Activated T-cell treated with anti-CD3 and anti-CD28 coated beads for 1 hour (primary cell): ENCODE measurements around the gene RAB43.
"Not testable (repeated sequence)": the region's sequence is repeated elsewhere in the genome, so short reads cannot be mapped to it uniquely, and the experiment has no call there.

Experiments used
- DNase-seq: peaks from one replicate; pipeline ENCODE4 v3.0.0-alpha.2; 2020; ENCODE audit warnings: low read depth

Gene RAB43

GRCh38 chr3:129088312-129088711, 33.3 kb downstream of the RAB43 start:
- DNase-seq, result not testable (repeated sequence)

GRCh38 chr3:129087904-129088303, 33.7 kb downstream of the RAB43 start:
- DNase-seq, result not testable (repeated sequence)

- DNase-seq, result no peak
Measured at GRCh38 chr3:129087138-129087702, 34.4 kb downstream of the RAB43 start.

DNA sequence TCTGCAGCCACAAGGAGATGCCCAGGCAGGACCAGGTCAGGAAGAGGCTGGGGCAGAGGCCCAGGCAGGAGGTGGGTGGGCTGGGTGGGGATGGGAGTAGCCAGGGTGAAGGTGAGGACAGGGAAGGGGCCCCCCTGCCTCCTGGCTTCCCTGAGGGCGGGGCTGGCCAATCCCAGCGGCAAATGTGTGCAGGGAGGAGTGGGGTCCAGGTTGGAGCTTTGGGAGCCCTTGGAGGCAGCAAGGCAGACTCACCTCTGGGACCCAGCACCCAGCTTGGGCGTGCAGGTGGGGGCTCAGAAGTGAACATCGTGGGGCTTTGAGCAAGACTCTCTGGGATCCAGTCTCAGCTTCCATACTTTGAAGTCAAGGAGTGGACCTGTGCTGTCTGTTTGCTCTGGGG, 35.8 kb downstream of the RAB43 start:
- no peak for DNase-seq

DNA sequence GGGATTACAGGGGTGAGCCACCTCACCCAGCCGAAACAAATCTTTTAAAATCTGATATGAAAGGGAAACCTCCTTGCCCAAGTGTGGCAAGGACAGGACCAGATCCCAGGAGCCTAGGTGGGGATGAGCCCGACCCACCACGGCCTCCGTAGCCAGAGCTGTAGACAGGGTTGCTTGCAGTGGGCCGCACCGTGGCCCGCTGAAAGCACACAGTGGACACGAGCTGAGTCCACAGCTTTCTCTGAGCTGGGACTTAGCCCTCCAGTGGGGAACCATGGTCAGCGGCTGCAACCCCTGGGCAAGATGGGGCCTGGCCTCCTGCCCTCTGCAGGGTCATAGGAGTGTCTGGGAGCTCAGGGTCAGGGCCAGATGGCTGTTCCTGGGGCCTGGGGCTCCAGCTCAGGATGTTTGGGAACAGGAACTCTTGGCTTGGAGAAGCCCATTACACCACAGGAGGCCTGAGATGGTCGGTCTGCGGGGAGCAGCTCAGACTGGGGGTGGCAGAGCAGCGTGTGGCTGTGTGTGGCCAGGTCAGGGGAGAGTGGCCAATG, 36.4 kb downstream of the RAB43 start:
- no peak for DNase-seq

- no peak for DNase-seq
Measured at GRCh38 chr3:129084501-129084900, 37.1 kb downstream of the RAB43 start.

GRCh38 chr3:129082026-129082425, 39.6 kb downstream of the RAB43 start:
- no peak for DNase-seq

GRCh38 chr3:129081503-129081902, 40.1 kb downstream of the RAB43 start:
- DNase-seq, result no peak

GRCh38 chr3:129078510-129078909, 43.1 kb downstream of the RAB43 start:
- DNase-seq, result no peak

DNA sequence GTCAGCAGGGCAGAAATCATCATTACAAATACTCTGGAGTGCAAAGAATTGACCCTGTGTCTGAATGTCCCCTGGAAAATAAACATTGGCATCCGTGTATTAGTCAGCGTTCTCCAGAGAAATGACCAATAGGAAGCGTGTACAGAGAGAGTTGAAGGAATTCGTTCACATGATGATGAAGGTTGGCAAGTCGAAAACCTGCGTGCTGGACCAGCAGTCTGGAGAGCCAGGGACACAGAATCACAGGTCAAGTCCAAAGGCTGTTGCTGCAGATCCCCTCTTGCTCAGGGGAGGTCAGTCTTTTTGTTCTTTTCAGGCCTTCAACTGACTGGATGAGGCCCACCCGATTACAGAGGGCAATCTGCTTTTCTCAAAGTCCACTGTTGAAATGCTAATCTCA, 44.4 kb downstream of the RAB43 start:
- no peak for DNase-seq

DNA sequence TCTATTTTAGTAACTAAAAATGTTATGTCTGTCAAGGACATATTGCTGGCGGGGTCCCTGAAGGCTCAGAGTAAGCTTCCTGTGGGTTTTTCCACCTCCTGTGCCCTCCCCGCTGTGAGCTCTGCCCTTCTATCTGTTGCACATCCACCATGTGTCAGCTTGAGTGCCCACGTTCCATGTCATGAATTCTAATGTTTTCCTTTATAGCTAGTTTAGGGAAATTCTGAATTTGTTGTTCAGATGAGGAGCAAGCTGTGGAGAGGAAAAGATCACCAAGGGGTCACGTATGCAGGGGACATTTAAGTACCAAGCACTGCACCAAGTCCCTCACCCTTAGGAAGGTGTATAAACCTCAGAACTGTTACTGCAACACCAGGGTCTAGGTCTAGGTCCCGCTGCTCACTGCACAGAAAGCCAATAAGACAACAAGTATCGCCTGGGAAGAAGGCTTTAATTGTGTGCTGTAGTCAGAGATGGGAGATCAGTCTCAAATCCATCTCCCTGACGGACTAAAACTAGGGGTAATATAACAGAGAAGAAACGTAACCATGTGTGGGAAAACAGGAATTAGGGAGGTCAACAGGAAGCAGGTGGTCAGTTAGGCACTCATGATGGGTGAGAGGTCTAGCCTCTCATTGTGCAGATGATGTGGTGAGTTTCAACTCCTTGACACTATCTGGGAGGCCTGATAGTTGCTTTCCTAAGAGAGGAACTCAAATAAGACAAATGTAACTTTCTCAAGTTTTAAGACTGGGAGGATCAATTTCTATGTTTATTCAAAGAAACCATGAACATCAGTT, 51.3 kb downstream of the RAB43 start:
- no peak for DNase-seq

DNA sequence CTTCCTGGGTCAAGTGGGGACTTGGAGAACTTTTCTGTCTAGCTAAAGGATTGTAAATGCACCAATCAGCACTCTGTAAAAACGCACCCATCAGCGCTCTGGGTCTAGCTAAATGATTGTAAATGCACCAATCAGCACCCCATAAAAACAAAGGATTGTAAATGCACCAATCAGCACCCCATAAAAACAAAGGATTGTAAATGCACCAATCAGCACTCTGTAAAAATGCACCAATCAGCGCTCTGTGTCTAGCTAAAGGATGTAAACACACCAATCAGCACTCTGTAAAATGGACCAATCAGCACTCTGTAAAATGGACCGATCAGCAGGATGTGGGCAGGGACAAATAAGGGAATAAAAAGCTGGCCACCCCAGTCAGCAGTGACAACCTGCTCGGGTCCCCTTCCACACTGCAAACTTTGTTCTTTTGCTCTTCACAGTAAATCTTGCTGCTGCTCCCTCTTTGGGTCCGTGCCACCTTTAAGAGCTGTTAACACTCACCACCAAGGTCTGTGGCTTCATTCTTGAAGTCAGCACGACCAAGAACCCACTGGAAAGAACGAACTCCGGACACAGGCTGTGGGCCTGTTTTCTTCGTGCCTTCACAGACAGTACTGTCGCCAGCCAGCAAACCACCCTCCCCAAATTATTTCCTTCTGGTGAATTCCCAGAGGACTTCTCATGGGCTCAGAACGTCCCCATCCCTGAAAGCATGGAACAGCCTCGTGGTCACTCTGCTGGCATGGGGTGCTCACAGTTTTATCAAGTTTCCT, 52.1 kb downstream of the RAB43 start:
- DNase-seq, result not testable (repeated sequence)

GRCh38 chr3:129068291-129068886, 53.2 kb downstream of the RAB43 start:
- DNase-seq, result no peak

DNA sequence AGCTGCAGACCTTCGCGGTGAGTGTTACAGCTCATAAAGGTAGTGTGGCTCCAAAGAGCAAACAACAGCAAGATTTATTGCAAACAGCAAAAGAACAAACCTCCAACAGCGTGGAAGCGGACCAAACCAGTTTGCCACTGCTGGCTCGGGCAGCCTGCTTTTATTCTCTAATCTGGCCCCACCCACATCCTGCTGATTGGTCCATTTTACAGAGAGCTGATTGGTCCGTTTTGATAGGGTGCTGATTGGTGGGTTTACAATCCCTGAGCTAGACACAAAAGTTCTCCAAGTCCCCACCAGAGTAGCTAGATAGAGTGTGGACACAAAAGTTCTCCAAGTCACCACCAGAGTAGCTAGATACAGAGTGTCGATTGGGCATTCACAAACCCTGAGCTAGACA, 53.9 kb downstream of the RAB43 start:
- DNase-seq, result not testable (repeated sequence)

GRCh38 chr3:129065720-129066073, 55.9 kb downstream of the RAB43 start:
- no peak for DNase-seq

GRCh38 chr3:129065016-129065719, 56.4 kb downstream of the RAB43 start:
- no peak for DNase-seq

DNA sequence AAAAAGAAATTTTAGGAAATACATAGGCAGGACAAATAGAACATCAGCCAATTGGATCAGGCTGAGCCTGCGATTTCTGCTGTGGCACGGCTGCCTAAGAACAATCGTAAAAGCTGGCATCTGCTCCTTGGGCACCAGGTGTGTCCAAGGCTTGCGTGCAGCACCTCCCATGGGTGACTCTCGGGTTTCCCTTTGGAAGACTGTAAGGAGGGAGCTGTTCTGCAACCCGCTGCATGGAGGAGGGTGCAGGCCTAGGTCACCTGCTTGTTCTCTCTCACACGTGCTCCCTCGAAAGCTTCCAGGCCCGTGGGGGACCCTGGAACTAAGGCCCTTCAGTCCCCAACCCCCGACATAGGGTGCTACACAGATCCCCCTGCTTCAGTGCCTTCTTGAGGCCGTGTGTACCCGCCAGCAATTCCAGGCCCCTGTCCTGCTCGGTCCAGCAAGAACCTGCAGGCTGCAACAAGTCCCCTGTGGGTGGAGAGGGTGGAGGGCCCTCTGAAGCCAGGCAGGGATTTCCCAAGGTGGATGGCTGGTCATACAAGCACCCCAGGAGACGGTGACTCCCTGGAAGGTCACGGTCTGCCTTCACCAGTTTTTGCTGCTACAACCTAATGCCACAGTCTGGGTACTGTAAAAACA, 57.6 kb downstream of the RAB43 start:
- no peak for DNase-seq

DNA sequence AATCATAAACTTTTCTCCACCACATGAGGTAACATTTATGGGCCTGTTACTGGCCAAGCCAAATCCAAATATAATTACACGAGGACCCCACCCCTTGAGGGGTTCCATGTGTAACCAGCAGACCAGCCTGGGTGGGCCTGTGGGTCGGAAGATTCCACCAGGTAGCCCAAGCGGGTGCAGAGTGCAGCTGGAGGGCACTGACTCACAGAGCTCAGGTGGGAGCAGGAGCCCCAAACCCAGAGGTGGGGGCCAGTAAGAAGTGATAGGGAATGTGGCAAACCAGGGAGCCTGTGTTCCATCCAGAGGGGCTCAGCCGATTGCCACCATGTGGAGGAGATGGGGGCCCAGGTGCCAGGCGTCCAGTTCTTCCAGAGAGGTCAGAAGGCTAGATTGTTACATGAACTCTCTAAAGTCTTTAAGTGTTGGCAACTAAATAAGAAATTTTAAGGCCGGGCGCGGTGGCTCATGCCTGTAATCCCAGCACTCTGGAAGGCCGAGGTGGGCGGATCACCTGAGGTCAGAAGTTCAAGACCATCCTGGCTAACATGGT, 58.4 kb downstream of the RAB43 start:
- DNase-seq, result no peak

DNA sequence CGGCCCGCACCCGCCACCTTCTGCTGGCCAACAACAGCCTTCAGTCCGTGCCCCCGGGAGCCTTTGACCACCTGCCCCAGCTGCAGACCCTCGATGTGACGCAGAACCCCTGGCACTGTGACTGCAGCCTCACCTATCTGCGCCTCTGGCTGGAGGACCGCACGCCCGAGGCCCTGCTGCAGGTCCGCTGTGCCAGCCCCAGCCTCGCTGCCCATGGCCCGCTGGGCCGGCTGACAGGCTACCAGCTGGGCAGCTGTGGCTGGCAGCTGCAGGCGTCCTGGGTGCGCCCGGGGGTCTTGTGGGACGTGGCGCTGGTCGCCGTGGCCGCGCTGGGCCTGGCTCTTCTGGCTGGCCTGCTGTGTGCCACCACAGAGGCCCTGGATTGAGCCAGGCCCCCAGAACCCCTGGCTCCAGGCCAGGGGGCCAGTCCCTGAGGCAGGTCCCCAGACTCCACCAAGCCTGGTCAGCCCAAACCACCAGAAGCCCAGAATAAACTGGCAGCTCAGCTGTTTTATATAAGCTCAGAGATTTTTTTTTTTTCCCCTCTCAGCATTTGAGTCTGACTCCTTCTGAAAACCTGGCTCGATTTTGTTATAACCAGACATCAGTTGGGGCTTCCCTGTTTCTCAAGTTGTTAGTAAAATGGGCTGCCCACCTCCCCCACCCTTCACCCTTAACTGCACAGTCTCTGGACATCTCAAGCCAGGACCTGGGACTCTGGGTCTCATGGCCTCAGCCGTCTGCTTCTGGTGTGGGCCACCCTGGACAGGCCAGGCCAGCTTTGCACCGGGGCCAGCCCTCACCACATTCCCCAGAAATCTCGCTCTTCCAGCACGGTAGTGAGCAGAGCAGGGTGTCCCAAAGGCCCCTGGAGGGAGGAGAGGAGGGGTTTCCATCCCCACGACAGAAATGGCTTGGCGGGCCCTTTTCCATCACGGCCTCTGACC, 59.4 kb downstream of the RAB43 start:
- DNase-seq, result no peak
